Measurements from ENCODE around the gene CDK15. TPM values are rescaled to one million over a fixed set of nuclear protein-coding genes. Genes with fewer than 3 reads are reported as not detected.
A peak's percentile ranks its signal among the peaks of the same experiment; 100 is the strongest.
"Not testable (repeated sequence)": the region's sequence is repeated elsewhere in the genome, so short reads cannot be mapped to it uniquely, and the experiment has no call there.

Gene CDK15
- total RNA-seq, 2 donors from 2014 or later, result not detected

DNA sequence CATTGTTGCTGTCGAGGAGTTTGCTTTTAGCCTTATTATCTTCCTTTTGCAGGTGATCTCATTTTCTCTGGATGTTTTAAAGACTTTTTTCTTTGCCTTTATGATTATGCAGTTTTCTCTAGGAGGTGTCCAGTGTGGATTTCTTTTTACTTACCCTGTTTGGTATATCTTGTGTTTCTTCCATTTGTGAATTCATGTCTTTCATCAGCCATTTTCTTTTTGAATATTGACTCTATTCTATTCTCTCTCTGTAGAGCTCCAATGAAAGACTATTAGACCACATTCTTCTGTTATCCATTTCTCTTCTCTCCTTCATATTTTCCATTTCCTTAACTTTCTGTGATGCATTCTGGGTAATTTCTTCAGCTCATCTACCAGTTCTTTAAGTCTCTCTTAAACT is 34.4 kb downstream of the CDK15 start:
- peaks cover 0 to 10% of the 10 kb centered on the region in 2 donors for H3K9me3 Mint-ChIP-seq
- ATAC-seq (no peak), DNase-seq (ENCODE audit: low spot score in 2 of 2) (no peak)
- H3K27ac Mint-ChIP-seq, result no peak overlapping the region
- peaks cover 8 to 17% of the 10 kb centered on the region in 2 donors for H3K36me3 Mint-ChIP-seq

- Mint-ChIP-seq H3K9me3 (peaks cover 0 to 10% of the 10 kb centered on the region in 2 donors), H3K36me3 (peaks cover 8 to 17% of the 10 kb centered on the region in 2 donors), H3K27ac (no peak overlapping the region)
- ATAC-seq (no peak), DNase-seq (ENCODE audit: low spot score in 2 of 2) (no peak)
Measured at GRCh38 chr2:201842131-201842860, 36.0 kb downstream of the CDK15 start.

DNA sequence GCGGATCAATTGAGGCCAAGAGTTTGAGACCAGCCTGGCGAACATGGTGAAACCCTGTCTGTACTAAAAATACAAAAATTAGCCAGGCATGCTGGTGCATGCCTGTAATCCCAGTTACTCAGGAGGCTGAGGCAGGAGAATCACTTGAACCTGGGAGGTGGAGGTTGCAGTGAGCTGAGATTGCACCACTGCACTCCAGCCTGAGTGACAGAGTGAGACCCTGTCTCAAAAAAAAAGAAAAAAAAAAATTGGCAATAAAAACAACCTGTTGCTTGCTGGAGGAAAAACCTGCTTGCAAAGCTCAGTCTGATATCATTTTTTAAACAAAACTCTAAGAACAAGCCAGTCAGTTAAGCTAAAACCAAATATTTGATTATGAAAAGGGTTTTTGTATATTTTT is 38.6 kb downstream of the CDK15 start:
- Mint-ChIP-seq H3K36me3 (peaks cover 8 to 17% of the 10 kb centered on the region in 2 donors), H3K9me3 (peaks cover 0 to 10% of the 10 kb centered on the region in 2 donors)
- not testable (repeated sequence) for ATAC-seq; H3K27ac Mint-ChIP-seq; DNase-seq (ENCODE audit: low spot score in 2 of 2)

DNA sequence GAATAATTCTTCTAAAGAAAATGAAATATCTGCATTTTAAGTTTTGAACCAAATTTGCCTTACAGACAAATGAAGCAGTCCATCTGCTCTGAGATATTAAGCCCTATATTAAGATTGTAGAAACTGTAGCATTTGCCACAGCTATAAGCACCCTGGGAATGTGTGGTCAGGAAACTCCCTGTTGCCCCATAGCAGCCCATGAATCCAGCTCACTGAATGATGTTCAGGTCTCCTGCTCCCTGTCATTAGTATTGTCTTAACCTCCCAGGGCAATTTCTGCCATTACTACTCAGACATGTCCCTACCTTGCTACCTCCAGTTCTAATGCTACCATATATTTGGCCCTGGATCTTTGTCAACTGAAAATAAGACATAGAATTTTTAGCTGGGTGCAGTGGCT is 41.1 kb downstream of the CDK15 start:
- Mint-ChIP-seq H3K27ac (no peak overlapping the region), H3K9me3 (no peaks in the 10 kb centered on the region), H3K36me3 (no peaks in the 10 kb centered on the region)
- ATAC-seq (no peak), DNase-seq (ENCODE audit: low spot score in 2 of 2) (no peak)

GRCh38 chr2:201852462-201852861 is 46.1 kb downstream of the CDK15 start:
- DNase-seq (ENCODE audit: low spot score in 2 of 2), result no peak
- Mint-ChIP-seq H3K36me3 (no peaks in the 10 kb centered on the region), H3K9me3 (no peaks in the 10 kb centered on the region), H3K27ac (no peak overlapping the region)
- no peak for ATAC-seq

DNA sequence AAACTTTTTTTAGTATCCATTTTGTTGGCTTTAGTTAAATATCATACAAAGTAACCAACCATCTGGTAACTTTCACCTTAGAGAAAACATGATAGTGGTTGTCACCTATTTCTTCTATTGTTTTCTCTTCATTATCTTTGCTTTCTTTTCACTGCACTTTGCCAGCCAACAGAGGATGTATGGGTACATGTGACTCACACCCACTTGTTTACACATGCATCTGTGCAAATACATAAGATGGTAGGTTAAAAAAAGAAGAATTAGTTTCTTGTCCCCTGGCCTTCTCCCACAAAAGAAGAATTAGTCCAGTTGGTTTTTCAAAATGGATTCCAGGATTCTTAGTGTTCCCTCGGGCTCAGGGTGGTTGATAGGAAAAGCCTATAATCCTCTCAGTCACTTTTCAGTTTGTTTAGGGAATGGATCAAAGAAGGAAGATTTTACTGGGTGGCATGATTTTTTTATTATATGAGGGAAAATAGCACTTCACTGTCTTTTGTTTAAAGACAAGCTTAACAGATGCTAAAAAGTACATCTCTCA is 46.6 kb downstream of the CDK15 start:
- no peak overlapping the region for H3K27ac Mint-ChIP-seq
- no peaks in the 10 kb centered on the region for H3K9me3 Mint-ChIP-seq
- no peak for ATAC-seq
- no peak for DNase-seq (ENCODE audit: low spot score in 2 of 2)
- H3K36me3 Mint-ChIP-seq, result no peaks in the 10 kb centered on the region

- H3K9me3 Mint-ChIP-seq, result no peaks in the 10 kb centered on the region
- no peak overlapping the region for H3K27ac Mint-ChIP-seq
- ATAC-seq, result no peak
- no peaks in the 10 kb centered on the region for H3K36me3 Mint-ChIP-seq
- DNase-seq (ENCODE audit: low spot score in 2 of 2), result no peak
Measured at GRCh38 chr2:201854221-201854801, 48.0 kb downstream of the CDK15 start.

DNA sequence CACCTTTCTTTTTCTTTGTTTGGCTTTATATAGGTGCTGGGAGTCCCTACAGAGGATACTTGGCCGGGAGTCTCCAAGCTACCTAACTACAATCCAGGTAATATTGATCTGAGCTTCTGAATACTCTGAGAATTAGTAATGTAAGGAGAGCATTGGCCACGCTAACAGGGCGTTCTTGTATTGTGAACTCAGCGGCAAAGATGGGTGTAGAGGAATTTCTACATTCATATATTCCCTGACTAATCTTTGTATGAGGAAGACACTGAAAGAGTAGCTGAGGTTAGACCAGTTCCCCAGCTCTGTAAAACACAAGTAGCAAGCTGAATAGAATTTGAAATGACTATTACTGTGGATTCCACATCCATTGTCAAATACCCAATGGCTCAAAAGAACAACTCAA is 48.5 kb downstream of the CDK15 start:
- Mint-ChIP-seq H3K27ac (peak overlapping the region in 1 of 2 donors; percentile 38), H3K9me3 (no peaks in the 10 kb centered on the region)

GRCh38 chr2:201855356-201855755 is 49.0 kb downstream of the CDK15 start:
- Mint-ChIP-seq H3K27ac (no peak overlapping the region), H3K9me3 (no peaks in the 10 kb centered on the region), H3K36me3 (no peaks in the 10 kb centered on the region)
- no peak for DNase-seq (ENCODE audit: low spot score in 2 of 2)
- ATAC-seq, result no peak

More for the DNA sequence above, 48.5 kb downstream of the CDK15 start:
- H3K36me3 Mint-ChIP-seq, result no peaks in the 10 kb centered on the region
- ATAC-seq (peak in 1 of 2 donors; percentile 33), DNase-seq (ENCODE audit: low spot score in 2 of 2) (no peak)

- Mint-ChIP-seq H3K36me3 (no peaks in the 10 kb centered on the region), H3K27ac (no peak overlapping the region), H3K9me3 (no peaks in the 10 kb centered on the region)
- ATAC-seq (no peak), DNase-seq (ENCODE audit: low spot score in 2 of 2) (no peak)
Measured at GRCh38 chr2:201857326-201857725, 51.0 kb downstream of the CDK15 start.

GRCh38 chr2:201858281-201859184 is 52.2 kb downstream of the CDK15 start:
- DNase-seq (ENCODE audit: low spot score in 2 of 2), result peak in 1 of 2 donors; percentile 28

GRCh38 chr2:201859949-201860348 is 53.6 kb downstream of the CDK15 start:
- H3K9me3 Mint-ChIP-seq, result no peaks in the 10 kb centered on the region
- H3K36me3 Mint-ChIP-seq, result no peaks in the 10 kb centered on the region
- no peak overlapping the region for H3K27ac Mint-ChIP-seq
- DNase-seq (ENCODE audit: low spot score in 2 of 2), result no peak
- no peak for ATAC-seq

More at GRCh38 chr2:201858281-201859184, 52.2 kb downstream of the CDK15 start:
- ATAC-seq, result peak; percentile 46 to 82
- Mint-ChIP-seq H3K9me3 (no peaks in the 10 kb centered on the region), H3K36me3 (no peaks in the 10 kb centered on the region), H3K27ac (peak overlapping the region in 1 of 2 donors; percentile 84)

- ATAC-seq (peak; percentile 73 to 78), DNase-seq (ENCODE audit: low spot score in 2 of 2) (peak in 1 of 2 donors; percentile 40)
- H3K36me3 Mint-ChIP-seq, result no peaks in the 10 kb centered on the region
- no peak overlapping the region for H3K27ac Mint-ChIP-seq
- H3K9me3 Mint-ChIP-seq, result no peaks in the 10 kb centered on the region
Measured at GRCh38 chr2:201860636-201861066, 54.3 kb downstream of the CDK15 start.

- DNase-seq (ENCODE audit: low spot score in 2 of 2) (no peak), ATAC-seq (no peak)
- Mint-ChIP-seq H3K9me3 (no peaks in the 10 kb centered on the region), H3K27ac (no peak overlapping the region), H3K36me3 (no peaks in the 10 kb centered on the region)
Measured at GRCh38 chr2:201862843-201863242, 56.5 kb downstream of the CDK15 start.

- no peak for ATAC-seq
- no peaks in the 10 kb centered on the region for H3K9me3 Mint-ChIP-seq
- H3K36me3 Mint-ChIP-seq, result no peaks in the 10 kb centered on the region
- DNase-seq (ENCODE audit: low spot score in 2 of 2), result no peak
- H3K27ac Mint-ChIP-seq, result no peak overlapping the region
Measured at GRCh38 chr2:201866643-201867473, 60.5 kb downstream of the CDK15 start.

- Mint-ChIP-seq H3K27ac (no peak overlapping the region), H3K36me3 (no peaks in the 10 kb centered on the region), H3K9me3 (no peaks in the 10 kb centered on the region)
- no peak for ATAC-seq
- no peak for DNase-seq (ENCODE audit: low spot score in 2 of 2)
Measured at GRCh38 chr2:201871471-201871870, 65.1 kb downstream of the CDK15 start.

Data from activated naive CD4-positive, alpha-beta T cell treated with anti-CD3 and anti-CD28 coated beads, Interleukin-2, amount 50 U/mL, for 72 hours (primary cell).